HG03575 (cell line): Measurements from ENCODE around the gene TRIM44.

Source experiments
- ATAC-seq: cut with Tn5 transposase; IDR thresholded peaks from one replicate; pipeline ENCODE4 v1.9.1; 2021; ENCODE audit not compliant: unreplicated experiment, insufficient number of reproducible peaks, low FRiP score; ENCODE audit errors: extremely low read depth

The TRIM44 gene

GRCh38 chr11:35779409-35779808, 116.8 kb downstream of the TRIM44 start:
- no peak for ATAC-seq

- no peak for ATAC-seq
Observed at GRCh38 chr11:35780951-35781860, 118.6 kb downstream of the TRIM44 start.

- ATAC-seq, result no peak
Observed at GRCh38 chr11:35781861-35782470, 119.4 kb downstream of the TRIM44 start.

GRCh38 chr11:35783809-35784208, 121.2 kb downstream of the TRIM44 start:
- ATAC-seq, result no peak

- peak; percentile 41 for ATAC-seq
Observed at GRCh38 chr11:35784699-35785098, 122.1 kb downstream of the TRIM44 start.

GRCh38 chr11:35785287-35786167, 123.0 kb downstream of the TRIM44 start:
- no peak for ATAC-seq

GRCh38 chr11:35786188-35786587, 123.6 kb downstream of the TRIM44 start:
- ATAC-seq, result no peak

GRCh38 chr11:35787013-35787504, 124.5 kb downstream of the TRIM44 start:
- no peak for ATAC-seq

GRCh38 chr11:35787626-35788025, 125.1 kb downstream of the TRIM44 start:
- ATAC-seq, result no peak

GRCh38 chr11:35791088-35791958, 128.7 kb downstream of the TRIM44 start:
- no peak for ATAC-seq

GRCh38 chr11:35792148-35792845, 129.7 kb downstream of the TRIM44 start:
- no peak for ATAC-seq

- no peak for ATAC-seq
Observed at GRCh38 chr11:35792846-35793192, 130.2 kb downstream of the TRIM44 start.

GRCh38 chr11:35794333-35794732, 131.8 kb downstream of the TRIM44 start:
- ATAC-seq, result no peak

- no peak for ATAC-seq
Observed at GRCh38 chr11:35794850-35795249, 132.3 kb downstream of the TRIM44 start.

GRCh38 chr11:35796562-35796961, 134.0 kb downstream of the TRIM44 start:
- ATAC-seq, result no peak

- no peak for ATAC-seq
Observed at GRCh38 chr11:35798423-35798822, 135.8 kb downstream of the TRIM44 start.

- ATAC-seq, result no peak
Observed at GRCh38 chr11:35798983-35799382, 136.4 kb downstream of the TRIM44 start.

- no peak for ATAC-seq
Observed at GRCh38 chr11:35799655-35800054, 137.1 kb downstream of the TRIM44 start.
